ENCODE results near the gene STK32A. TPM values are rescaled to one million over a fixed set of nuclear protein-coding genes. Genes with fewer than 3 reads are reported as not detected.
"Not testable (repeated sequence)": the region's sequence is repeated elsewhere in the genome, so short reads cannot be mapped to it uniquely, and the experiment has no call there.

The STK32A gene
- not detected for total RNA-seq

DNA sequence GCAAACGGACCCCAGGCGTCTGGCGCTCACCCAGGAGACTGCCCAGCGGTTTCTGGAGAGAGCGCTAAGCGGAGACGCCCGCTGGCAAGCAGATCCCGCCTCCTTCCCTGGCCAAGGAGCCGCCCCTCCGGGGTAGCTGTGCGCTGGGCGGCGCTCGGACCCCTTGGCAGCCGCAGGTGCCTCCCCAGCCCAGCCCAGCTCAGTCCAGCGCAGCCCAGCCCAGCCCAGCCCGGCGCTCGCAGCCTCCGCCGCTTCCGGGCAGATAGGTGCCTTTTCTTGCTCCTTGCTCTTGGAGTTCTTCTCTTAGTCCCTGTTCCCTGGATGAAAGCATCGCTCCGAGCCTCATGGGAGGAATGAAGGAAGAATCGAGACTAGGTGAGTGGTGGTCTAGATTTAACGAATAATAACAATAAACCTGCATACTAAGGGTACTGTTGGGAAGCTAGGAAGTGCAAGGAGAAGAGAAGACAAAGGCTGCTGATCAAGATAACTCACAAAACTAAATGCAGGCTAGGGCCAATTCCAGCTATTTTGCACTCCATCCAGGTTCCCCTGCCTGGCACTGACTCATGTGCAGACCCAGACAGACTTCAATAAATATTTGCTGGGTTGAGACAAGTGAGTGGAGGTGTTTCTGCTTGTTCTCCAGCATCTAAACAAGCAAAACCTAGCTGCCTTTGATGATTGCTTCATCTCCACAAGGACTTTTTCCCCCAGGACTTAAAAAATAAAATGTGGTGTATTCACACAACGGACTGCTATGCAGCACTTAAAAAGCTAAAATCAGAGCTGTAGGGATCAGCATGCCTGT is at the start of gene STK32A:
STK32A (plus strand) TSS at position 202 of the 811 bp plus-strand sequence. CDS start 4,609 bp downstream, outside the sequence.
- ChIA-PET CTCF (no interaction called here), POLR2A (no interaction called here)

DNA sequence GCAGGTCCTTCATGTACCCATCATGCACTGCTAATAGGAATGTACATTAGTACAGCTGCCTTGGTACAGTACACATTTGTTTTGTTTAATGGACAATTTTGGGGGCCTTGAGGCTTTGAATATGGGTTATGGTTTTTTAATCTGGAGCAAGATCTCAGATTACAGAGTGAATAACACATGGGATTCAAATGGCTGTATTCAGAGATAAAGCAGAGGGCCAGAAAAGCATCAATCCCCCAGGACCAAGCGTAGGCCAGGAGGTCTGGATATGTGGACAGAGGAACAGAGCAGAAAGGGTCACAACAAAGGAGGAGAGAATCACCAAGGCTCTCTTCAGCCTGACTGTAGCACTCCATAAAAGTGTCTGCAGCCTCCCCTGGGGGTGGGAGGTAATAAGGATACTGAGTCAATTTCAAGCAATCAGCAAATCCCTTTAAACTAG is 47.7 kb upstream of the STK32A start:
- ChIA-PET CTCF (interaction anchor here (3.9 kb wide), 1 partner anchor 654 kb away, joined by 30 read pairs; no protein-coding TSS in a partner anchor), POLR2A (no interaction called here)

DNA sequence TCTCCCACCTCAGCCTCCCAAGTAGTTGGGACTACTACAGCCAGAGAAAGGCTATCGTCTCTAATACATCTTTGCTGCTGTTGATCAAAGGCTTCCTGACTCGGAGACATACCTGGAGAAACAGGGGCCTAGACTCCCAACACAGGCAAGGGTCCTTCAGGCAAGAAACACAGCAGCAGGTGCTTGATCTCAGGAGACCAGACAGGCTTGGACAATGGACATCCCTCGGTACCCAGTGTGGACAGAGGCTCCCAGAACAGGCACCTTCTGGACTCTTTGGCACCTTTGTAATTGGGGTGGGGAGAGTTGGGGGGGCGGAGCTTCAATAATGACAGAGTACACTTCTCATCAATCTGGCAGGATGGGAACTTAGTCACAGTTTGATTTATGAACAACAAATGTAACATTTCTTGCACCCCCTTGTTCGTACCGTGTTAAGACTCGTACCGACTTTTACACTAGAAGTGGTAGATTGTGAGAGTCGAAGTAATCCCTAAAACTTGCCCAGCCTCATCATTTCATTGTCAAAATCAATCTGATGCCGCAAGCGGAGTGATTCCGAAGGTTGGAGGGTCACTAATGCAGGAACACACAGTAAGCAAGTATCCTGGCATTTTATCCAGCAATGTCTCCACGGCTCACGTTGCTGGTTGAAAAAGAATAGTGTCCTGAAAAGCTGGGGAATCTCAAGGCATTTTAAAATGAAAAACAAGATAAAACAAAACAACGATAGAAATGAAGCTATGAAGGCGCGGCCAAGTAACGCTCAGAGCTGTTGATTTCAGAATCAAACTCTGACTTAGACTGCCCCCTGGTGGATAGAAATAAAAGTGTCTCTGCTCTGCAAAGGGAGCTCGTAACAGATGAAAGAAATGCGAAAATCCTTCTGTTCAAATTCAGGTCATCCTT is 46.4 kb upstream of the STK32A start:
- ChIA-PET CTCF (interaction anchor here (0.6 to 3.9 kb wide), 12 partner anchors 10 to 655 kb away, joined by 3 to 30 read pairs (median 5); no protein-coding TSS in a partner anchor), POLR2A (no interaction called here)

DNA sequence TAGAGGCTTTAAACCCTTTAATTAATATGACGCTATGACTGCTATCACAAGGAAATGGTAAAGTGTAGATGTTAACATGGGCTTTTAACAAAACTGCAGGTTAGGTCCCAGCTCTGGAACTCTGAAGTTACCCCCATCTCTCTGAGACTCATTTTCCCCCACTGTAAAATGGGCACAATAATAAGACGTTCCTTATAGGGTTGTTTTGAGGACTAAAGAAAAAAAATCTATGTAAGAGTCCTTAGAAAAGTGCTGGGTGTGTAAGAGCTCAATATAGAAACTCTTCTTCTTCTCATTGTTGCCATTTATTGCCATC is 45.8 kb upstream of the STK32A start:
- POLR2A ChIA-PET: no interaction called here
- CTCF ChIA-PET: interaction anchor here (0.9 to 3.9 kb wide), 11 partner anchors 10 to 656 kb away, joined by 3 to 30 read pairs (median 5); no protein-coding TSS in a partner anchor

DNA sequence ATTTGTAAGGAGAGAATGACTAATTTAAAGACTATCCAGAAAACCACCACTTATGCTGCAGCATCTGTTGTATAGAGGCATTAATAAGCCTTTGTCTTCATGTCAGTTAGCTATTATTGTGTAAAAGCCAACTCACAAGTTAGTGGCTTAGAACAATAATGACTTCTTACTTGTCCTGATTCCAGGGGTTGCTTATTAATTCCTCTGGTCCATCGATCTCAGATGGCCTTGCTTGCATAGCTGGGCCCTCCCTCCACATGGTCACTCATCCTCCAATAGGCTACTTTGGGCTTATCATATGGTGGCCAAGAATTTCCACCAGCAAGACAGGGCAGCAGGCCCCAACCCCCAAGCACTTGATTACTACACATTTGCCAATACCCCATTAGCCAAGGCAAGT is 44.5 kb upstream of the STK32A start:
- CTCF ChIA-PET: no interaction called here
- POLR2A ChIA-PET: no interaction called here

DNA sequence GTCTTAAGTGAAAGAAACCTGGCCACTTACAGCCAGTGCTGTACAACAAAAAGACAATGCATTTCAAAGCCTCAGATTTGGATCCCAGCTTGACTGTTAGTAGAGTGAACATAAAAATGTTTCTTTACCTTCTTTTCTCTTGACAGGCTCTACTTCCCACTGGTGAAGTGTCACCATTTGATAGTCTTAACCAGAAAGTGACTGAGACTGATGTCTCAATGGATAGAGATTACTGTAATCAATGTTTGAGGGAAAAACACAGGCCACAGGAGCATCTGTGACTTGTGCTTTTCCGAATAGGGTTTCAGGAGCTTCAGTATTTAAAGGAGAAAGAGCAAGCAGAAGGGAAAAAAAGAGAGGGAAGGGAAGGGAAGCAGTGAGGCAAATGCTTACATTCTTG is 41.7 kb upstream of the STK32A start:
- ChIA-PET CTCF (no interaction called here), POLR2A (no interaction called here)

DNA sequence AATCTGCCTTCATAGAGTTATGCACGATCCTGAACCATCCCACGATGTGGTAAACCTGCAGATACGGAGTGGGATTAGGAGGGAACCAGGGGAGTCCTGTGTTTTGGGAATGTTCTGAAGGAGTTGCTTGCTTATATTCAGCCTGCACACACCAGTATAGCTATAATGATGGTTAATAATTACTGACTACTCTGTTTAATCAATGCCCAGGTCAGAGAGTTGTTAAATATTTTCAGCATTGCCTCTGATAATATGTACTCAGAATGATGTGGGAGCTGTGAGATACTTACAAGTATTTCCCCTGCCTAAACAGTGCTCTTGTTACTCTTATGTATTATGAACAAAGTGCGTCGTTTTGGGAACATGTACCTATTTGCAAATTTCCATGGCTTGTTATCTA is 34.8 kb upstream of the STK32A start:
- POLR2A ChIA-PET: no interaction called here
- CTCF ChIA-PET: no interaction called here

DNA sequence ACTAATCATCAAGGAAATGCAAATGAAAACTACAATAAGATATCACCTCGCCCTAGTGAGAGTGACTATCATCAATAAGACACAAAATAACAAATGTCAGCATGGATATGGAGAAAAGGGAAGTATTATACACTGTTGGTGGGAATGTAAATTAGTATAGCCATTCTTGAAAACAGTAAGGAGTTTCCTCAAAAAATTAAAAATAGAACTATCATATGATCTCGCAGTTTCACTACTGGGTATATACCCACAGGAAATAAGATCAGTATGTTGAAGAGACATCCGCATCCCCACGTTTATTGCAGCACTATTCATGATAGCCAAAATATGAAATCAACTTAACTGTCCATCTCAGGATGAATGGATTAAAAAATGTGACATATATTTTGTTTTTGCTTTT is 31.6 kb upstream of the STK32A start:
- ChIA-PET CTCF (no interaction called here), POLR2A (no interaction called here)

DNA sequence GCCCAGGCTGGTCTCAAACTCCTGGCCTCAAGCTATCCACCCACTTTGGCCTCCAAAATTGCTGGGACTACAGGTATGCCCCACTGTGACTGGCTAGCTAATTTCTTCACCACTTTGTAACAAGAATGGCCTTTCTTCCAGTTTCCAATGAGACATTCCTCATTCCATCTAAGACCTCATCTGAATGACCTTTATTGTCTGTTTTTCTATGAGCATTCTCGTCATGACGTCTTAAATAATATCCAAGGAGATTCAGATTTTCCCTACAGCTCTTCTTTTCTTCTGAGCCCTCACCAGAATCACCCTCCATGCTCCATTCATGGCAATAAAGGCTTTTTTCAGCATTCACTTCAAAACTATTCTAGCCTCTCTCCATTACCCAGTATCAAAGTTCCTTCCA is 30.2 kb upstream of the STK32A start:
- POLR2A ChIA-PET: no interaction called here

DNA sequence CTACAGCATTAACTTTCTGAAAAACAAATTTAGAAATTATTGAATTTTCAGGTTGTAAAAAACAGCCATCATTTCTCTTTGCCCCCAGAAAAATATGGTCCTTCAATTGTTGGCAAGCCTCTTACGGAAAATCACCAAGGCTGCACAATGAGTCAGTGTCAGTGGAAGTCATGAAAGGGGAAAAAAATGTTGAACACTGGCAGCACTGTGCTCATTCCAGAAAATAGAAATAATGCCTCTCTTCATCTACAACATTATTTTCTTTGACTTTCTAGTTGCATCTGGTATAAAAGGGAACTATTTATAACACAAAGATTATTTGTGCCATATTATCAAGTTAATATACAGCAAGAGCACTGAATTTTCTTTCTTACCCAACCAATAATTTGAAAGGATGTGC is 26.7 kb upstream of the STK32A start:
- ChIA-PET CTCF (no interaction called here), POLR2A (no interaction called here)

More for the DNA sequence above, 30.2 kb upstream of the STK32A start:
- CTCF ChIA-PET: no interaction called here

DNA sequence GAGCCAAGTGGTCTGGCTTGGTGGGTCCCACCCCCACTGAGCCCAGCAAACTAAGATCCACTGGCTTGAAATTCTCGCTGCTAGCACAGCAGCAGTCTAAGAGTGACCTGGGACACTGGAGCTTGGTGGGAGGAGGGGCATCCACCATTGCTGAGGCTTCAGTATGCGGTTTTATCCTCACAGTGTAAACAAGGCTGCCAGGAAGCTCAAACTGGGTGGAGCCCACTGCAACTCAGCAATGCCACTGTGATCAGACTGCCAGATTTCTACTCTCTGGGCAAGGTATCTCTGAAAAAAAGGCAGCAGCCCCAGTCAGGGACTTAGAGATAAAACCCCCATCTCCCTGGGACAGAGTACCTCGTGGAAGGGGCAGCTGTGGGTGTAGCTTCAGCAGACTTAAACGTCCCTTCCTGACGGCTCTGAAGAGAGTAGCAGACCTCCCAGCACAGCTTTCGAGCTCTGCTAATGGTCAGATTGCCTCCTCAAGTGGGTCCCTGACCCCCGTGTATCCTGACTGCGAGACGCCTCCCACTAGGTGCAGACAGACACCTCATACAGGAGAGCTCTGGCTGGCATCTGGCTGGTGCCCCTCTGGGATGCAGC is 18.2 kb upstream of the STK32A start:
- POLR2A ChIA-PET: no interaction called here
- CTCF ChIA-PET: interaction anchor here (0.9 kb wide), 1 partner anchor 27 kb away, joined by 3 read pairs; no protein-coding TSS in a partner anchor

DNA sequence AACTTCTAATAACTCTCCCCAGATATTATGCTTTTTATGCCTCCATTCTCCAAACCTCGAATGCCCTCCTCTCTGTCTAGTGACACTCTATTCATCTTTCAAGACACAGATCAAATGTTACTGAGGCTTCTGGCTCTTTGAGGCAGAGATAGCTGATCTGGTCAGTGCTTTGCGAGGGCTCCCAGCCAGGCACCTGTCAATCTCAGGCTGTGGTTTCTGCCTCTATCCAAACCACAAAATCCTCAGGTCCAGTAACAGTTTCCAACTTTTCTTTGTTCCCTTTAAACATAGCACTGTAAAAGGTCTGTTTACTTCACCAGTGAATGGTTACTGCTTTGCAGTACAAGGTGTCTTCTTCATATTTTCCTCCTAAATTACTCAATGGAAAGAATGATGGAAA is 11.5 kb upstream of the STK32A start:
- CTCF ChIA-PET: no interaction called here
- POLR2A ChIA-PET: no interaction called here

DNA sequence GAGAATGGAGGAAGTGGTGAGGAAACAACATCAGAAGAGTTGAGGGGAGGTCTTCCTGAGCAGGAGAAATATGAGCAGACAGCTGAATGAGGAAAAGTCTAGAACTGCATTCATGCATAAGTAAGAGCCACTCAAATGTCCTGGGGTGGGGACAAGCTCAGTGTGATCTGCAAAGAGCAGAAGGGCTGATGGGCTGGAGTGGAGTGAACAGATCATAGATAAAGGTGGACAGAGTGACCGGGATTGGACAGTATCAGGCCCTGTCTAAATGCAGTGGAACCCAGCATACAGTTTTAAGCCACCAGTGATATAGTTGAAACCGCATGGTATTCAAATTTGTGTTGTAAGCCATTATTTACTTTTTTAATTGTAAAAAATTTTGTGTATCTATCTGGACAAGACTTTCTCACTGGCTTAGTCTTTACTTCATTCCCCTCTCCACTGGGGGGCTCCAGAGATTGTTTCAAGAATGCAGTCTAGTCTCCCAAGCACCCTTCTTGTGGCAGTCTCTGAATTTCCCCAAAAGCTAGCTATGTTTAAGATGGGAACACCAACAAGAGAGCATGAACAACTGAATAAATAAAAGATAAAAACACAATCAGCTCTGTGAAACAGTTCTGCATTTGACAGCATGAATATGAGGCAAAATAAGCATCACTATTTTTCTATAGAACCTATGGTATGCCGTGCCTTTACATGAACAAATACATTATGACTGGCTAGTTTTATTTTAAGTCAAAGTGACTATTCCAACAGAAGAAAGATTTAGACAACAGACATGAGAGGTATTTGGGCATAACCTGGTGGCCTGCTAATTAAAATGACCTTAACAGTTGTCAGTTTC is 10.7 kb upstream of the STK32A start:
- ChIA-PET CTCF (no interaction called here), POLR2A (no interaction called here)

DNA sequence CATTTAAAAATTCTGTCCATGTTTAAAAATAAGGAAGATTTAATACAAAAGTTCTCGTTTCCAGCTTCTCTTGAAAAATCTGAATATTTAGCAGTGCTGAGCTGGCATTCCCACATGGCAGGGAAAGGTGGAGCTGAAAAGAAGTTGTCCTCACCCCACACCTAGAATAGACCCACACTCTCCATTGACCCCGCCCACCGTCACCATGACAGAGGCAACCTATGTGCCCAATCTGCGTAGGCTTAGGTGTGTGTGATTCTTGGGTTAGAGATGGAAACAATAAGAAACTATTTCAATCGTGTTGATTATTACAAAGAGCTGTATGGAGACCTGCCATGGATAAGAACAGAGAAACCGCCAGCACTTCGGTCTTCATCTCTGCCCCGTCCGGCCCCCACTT is 8.9 kb upstream of the STK32A start:
- POLR2A ChIA-PET: no interaction called here
- CTCF ChIA-PET: no interaction called here

DNA sequence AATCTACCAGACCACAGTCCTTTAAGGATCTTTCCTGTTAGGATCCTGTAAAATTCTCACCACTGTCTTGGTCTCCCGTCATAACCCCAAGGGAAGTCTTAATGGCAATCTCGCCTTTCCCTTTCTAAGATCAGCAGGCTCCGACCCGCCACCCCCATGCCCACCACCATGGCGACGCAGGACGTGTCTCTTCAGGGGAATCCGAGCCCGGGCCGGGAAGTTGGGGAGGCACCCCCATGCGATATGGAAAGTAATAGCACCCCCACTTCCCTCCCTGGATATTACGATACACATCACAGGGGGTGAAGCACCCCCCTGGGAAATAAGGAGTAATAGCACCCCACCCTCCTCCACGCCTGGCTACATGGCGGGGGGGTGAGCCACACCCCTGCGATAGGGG is 8.3 kb upstream of the STK32A start:
- POLR2A ChIA-PET: no interaction called here
- CTCF ChIA-PET: no interaction called here

DNA sequence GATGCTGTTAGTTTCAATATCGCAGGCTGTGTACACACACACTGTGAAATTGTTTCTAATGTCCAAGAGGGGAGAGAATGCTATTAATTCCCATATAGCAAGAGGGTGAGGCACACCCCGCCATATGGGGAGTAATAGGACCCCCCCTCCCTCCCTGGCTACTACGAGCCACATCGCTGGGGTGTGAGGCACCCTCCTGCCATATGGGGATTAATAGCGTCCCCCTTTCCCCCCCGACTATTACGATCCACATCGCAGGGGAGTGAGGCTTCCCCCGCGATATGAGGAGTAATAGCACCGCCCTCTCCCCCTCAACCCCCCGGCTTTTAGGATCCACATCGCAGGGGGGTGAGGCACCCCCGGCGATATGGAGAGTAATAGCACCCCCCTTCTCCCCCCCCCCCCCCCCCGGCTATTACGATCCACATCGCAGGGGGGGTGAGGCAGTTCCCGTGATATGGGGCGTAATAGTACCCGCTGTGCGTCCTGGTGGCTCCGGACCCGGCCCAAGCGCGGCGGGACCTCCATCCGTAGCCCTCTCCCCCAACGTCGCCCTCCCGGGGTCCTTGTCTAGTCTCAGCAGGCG is 494 bp upstream of the STK32A start:
- CTCF ChIA-PET: no interaction called here

DNA sequence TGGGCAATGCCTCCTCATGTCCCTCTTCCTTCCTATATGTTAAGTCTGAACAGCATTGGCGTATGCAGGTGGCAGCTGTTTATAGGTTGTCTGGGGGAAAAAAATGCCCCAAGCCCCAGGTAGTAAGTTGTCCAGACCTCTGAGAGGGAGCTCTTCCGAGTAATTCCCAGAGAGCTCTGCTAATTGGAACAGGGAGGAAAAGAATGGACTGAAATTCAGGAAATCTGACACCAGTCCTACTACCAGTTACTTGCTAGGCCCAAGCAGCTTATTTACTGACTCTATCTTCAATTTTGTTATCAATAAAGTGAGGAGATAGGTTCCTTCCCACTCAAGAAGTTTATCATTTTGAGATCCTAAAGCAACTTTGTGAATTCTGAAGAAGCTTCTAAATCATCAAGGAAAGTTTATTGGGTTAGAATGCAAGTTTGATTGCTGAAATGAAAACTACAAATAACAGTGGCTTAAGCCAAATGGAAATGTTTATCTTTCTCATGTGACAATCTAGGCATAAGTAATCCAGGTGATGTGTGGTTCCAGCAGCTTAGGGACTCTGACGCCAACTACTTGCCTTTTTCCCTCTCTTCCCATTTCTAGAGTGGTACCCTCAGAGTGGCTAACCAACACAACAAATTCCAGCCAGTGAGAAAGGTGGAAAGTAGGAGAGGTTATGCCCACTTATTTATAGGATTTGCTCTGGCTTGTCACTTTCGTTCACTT is 5.6 kb downstream of the STK32A start:
- CTCF ChIA-PET: interaction anchor here (0.6 kb wide), 1 partner anchor 109 kb away, joined by 5 read pairs; no protein-coding TSS in a partner anchor
- POLR2A ChIA-PET: no interaction called here

More for the DNA sequence above, 494 bp upstream of the STK32A start:
- POLR2A ChIA-PET: no interaction called here

DNA sequence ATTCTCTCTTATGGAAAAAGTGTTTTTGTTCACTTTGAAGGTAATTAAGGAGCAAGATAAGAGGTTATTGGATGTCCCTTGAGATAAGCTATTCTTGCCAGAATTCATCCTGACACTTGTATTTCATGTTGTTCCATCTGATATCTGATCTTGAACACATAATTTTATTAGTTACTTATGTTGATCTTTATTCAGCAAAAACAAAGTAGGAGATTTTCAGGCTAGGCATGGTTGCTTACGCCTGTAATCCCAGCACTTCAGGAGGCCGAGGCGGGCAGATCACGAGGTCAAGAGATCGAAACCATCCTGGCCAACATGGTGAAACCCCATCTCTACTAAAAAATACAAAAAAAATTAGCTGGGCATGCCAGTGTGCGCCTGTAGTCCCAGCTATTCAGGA is 8.4 kb downstream of the STK32A start:
- CTCF ChIA-PET, POLR2A ChIA-PET: not testable (repeated sequence)

Data from activated CD8-positive, alpha-beta memory T cell treated with anti-CD3 and anti-CD28 coated beads for 36 hours (primary cell).